GM13977 (cell line): ENCODE results near the gene GNLY.
"Not testable (repeated sequence)": the region's sequence is repeated elsewhere in the genome, so short reads cannot be mapped to it uniquely, and the experiment has no call there.

Experiments
- DNase-seq: peaks from one replicate; pipeline ENCODE4 v3.0.0; 2012; ENCODE audit warnings: low spot score
- CTCF ChIP-seq: IDR thresholded peaks from 2 replicates; pipeline ENCODE4 v1.5.1; 2012; ENCODE audit warnings: mild to moderate bottlenecking, control low read depth; ENCODE audit not compliant: insufficient read depth; ENCODE audit errors: extremely low read depth, missing control alignments
- in situ Hi-C: fragments of 300-500 bp; cut with MboI; formaldehyde crosslinking; loops from one replicate; pipeline ENCODE4 v1.12.0; 2022; ENCODE audit warnings: low sequenced_read_pairs, low pct_unique_long_range_greater_than_20kb, mixed read lengths, inconsistent platforms; ENCODE audit not compliant: unreplicated experiment

GNLY gene

GRCh38 chr2:85712336-85712735, 18.2 kb downstream of the GNLY start:
- in situ Hi-C loops: no loop called here
- no peak for TF ChIP-seq CTCF
- DNase-seq: no peak

GRCh38 chr2:85712849-85713612, 18.9 kb downstream of the GNLY start:
- in situ Hi-C loops: no loop called here
- DNase-seq: no peak
- no peak for TF ChIP-seq CTCF

- in situ Hi-C loops: no loop called here
- TF ChIP-seq CTCF: no peak
- no peak for DNase-seq
Measured at GRCh38 chr2:85713836-85714235, 19.7 kb downstream of the GNLY start.

- in situ Hi-C loops, DNase-seq: not testable (repeated sequence)
Measured at GRCh38 chr2:85714421-85714820, 20.3 kb downstream of the GNLY start.

- no peak for DNase-seq
- in situ Hi-C loops: no loop called here
- TF ChIP-seq CTCF: no peak
Measured at GRCh38 chr2:85714841-85715240, 20.7 kb downstream of the GNLY start.

GRCh38 chr2:85716346-85716914, 22.3 kb downstream of the GNLY start:
- TF ChIP-seq CTCF: no peak
- in situ Hi-C loops: no loop called here
- no peak for DNase-seq

GRCh38 chr2:85717308-85718008, 23.3 kb downstream of the GNLY start:
- no peak for TF ChIP-seq CTCF
- DNase-seq: no peak
- in situ Hi-C loops: no loop called here
